NCI-H82 treated with DMSO at 0.1 percent for 48 hours (cell line): ENCODE data around the gene CACNA1B.

Experiments
- DNase-seq: peaks from one replicate; lab custom pipeline; 2025; ENCODE audit not compliant: unreplicated experiment; lab: John Stamatoyannopoulos, UW

CACNA1B gene

GRCh38 chr9:137978262-137978714 lies 100.7 kb downstream of the CACNA1B start:
- DNase-seq, result no peak

GRCh38 chr9:137982200-137982599 lies 104.6 kb downstream of the CACNA1B start:
- no peak for DNase-seq

- no peak for DNase-seq
These were observed 106.4 kb downstream of the CACNA1B start for GRCh38 chr9:137984005-137984404.

- DNase-seq, result no peak
These were observed 107.1 kb downstream of the CACNA1B start for GRCh38 chr9:137984520-137985257.

- no peak for DNase-seq
These were observed 108.1 kb downstream of the CACNA1B start for GRCh38 chr9:137985637-137986071.

GRCh38 chr9:137986268-137987099 lies 108.9 kb downstream of the CACNA1B start:
- DNase-seq, result no peak

GRCh38 chr9:137987244-137988030 lies 109.9 kb downstream of the CACNA1B start:
- DNase-seq, result no peak

- DNase-seq, result no peak
These were observed 110.5 kb downstream of the CACNA1B start for GRCh38 chr9:137988051-137988450.

- no peak for DNase-seq
These were observed 111.1 kb downstream of the CACNA1B start for GRCh38 chr9:137988701-137989100.

GRCh38 chr9:137989156-137989555 lies 111.6 kb downstream of the CACNA1B start:
- DNase-seq, result no peak

- DNase-seq, result no peak
These were observed 112.6 kb downstream of the CACNA1B start for GRCh38 chr9:137989999-137990715.

GRCh38 chr9:138003485-138004190 lies 126.1 kb downstream of the CACNA1B start:
- DNase-seq, result no peak

- DNase-seq, result no peak
These were observed 129.1 kb downstream of the CACNA1B start for GRCh38 chr9:138006576-138007233.

- DNase-seq, result no peak
These were observed 130.0 kb downstream of the CACNA1B start for GRCh38 chr9:138007566-138007917.

GRCh38 chr9:138007918-138008841 lies 130.6 kb downstream of the CACNA1B start:
- DNase-seq, result no peak

GRCh38 chr9:138009016-138009802 lies 131.6 kb downstream of the CACNA1B start:
- no peak for DNase-seq

GRCh38 chr9:138009803-138010690 lies 132.5 kb downstream of the CACNA1B start:
- no peak for DNase-seq
